Stimulated activated CD4-positive, alpha-beta T cell treated with anti-CD3 and anti-CD28 coated beads, Interleukin-15, amount 100 ng/mL, for 1 hour (primary cell): ENCODE data around the gene RBCK1.
"Not testable (repeated sequence)": the region's sequence is repeated elsewhere in the genome, so short reads cannot be mapped to it uniquely, and the experiment has no call there.

ENCODE experiments used
- DNase-seq, 2 donors: peaks; one replicate each; pipeline ENCODE4 v3.0.0-alpha.2; 2020; ENCODE audit warnings: low read depth in 1 of 2, low spot score in 1 of 2

The RBCK1 gene

DNA sequence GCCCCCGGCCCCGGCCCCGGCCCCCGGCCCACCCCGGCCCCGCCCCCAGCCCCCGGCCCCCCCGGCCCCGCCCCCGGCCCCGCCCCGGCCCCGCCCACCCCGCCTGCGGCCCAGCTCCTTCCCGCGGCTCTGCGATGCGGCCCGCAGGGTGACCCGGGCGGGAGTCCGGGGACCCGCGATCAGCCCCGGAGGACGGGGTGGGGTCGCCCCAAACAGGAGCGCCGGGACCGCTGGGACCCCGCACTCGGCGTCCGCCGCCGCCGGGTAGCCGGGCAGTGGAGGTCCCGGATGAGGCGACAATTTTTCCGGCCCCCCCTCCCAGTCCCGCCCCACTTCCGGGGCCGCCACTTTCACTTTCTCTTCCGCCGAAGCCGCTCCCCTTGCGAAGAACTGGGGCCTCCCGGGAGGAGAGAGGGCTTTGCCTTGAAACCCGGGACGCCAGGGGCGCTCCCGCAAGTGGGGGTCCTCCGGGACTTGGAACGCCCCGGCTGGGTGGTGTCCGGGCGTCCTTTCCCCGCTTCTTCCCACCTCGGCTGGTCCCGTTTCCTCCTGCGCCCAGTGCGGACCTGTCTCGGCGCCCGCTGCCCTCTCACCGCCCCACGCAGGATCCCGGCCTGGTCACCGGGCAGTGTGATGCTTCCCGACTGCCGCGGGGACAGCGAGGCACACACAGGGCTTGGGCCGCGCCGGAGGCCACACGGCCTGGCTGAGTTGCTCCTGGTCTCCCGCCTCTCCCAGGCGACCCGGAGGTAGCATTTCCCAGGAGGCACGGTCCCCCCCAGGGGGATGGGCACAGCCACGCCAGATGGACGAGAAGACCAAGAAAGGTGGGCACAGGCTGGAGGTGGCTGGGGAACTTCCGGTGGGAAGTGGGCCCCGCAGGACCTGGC lies at the start of gene RBCK1:
RBCK1 (plus strand) TSS at position 347 of the 890 bp plus-strand sequence; CDS start at position 806, 459 bp downstream.
- DNase-seq, result peak; percentile 81 to 82

DNA sequence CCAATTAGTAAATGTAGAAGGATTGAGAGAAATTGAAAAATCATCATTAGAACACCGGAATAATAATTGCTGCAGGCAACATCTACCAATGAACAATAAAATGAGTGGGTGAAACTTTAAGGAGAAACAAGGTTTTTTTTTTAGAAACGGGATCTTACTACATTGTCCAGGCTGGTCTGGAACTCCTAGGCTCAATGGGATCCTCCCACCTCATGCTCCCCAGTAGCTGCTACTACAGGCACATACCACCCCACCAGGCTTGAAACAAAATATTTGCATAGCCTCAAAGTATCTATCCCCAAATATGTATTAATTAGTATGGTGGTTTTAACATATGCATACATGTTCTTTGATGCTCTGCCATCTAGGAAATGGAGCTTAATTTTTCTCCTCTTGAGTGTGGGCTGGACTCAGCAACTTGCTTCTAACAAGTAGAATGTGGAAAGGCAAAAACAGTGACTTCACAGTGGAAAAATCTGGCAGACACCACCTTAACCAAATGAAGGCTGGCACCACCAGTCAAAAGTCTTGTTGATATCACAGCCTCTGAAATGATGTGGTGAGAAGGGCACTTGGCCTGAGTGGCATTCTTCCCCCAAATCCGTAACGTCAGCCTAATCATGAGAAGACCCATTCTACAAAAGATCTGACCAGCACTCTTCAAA lies 49.1 kb upstream of the RBCK1 start:
- DNase-seq, result no peak

GRCh38 chr20:361561-361960 lies 46.5 kb upstream of the RBCK1 start:
- DNase-seq, result no peak

DNA sequence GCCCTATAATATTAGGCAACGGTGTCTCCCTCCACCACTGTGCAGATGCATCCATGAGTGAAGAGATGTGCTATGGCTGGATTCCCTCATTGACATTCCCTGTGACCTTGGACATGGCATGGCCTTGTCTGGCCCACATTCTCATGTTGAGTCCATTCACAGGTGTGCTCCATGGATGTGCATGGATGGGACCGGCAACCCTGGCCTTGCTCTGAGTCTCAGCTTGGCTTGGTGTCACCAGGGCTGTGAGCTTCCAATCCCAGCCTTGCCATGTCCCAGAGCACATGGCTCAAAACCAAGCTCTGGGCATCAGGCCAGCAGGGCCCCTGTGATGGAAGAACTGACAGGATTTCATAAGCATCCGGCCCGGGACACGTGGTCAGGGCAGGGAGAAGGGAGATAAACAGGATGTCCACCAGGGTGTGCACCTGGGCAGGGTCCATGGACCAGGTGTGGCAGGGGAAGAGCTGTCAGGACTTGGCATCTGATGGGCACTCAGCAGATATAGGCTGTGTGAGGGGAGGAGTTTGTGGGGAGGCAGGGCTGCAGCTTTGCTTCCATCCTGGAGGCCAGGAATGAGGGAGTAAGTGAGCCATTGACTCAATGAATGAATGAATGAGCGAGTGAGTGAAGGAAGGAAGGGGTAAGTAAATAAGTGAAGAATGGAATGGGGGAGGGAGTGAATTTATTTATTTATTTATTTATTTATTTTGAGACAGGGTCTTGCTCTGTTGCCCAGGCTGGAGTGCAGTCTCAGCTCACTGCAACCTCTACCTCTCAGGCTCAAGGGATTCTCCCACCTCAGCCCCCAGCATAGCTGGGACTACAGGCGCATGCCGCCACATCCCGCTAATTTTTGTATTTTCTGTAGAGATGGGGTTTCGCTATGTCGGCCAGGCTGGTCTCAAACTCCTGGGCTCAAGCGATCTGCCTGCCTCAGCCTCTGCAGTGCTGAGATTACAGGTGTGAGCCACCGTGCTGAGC lies 45.5 kb upstream of the RBCK1 start:
- no peak for DNase-seq

GRCh38 chr20:363319-364078 lies 44.6 kb upstream of the RBCK1 start:
- DNase-seq, result no peak

GRCh38 chr20:364905-365794 lies 42.9 kb upstream of the RBCK1 start:
- no peak for DNase-seq

GRCh38 chr20:366041-366718 lies 41.9 kb upstream of the RBCK1 start:
- no peak for DNase-seq

DNA sequence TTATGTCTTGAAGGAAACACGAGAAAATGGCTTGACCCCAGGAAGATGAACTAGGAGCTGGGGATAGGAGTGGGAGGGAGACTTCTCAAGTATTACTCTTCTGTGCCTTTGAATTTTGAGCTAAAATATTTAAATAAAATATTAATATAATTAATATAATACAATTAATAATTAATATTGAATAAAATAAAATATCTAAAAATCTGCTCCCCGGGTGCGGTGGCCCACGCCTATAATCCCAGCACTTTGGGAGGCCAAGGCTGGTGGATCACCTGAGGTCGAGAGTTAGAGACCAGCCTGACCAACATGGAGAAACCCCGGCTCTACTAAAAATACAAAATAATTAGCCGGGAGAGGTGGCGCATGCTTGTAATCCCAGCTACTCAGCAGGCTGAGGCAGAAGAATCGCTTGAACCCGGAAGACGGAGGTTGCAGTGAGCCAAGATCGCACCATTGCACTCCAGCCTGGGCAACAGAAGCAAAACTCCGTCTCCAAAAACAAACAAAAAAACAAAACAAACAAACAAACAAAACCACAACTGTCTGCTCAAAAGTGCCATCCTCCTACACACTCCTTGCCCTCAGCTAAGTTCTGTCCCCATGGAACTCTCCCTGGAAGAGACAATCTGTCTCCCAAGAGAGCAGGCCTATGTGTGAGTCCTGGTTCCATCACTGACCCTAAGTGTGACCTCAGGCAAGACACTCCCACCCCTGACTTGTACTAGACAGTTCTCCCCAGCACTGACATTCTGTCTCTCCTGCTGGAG lies 41.2 kb upstream of the RBCK1 start:
- no peak for DNase-seq

DNA sequence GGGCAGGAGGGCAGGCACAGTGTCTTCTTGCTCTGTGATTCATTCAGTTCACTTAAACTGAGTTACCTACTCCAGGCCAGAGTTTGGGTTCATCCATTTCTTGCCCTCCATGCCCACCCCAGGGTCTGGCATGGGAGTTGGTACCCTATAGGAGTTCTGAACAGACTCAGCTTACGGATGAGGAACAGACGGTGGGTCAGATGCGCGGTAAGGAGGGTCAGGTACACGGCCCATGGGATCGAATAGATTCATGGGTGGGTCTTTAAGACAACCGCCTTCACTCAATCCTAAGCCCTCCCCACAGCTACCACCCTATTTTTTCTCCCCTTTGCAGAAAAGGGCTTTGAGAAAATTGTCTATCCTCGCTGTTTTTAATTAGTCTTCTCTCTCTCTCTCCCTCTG lies 40.6 kb upstream of the RBCK1 start:
- DNase-seq, result no peak

GRCh38 chr20:368915-369314 lies 39.2 kb upstream of the RBCK1 start:
- DNase-seq, result no peak

DNA sequence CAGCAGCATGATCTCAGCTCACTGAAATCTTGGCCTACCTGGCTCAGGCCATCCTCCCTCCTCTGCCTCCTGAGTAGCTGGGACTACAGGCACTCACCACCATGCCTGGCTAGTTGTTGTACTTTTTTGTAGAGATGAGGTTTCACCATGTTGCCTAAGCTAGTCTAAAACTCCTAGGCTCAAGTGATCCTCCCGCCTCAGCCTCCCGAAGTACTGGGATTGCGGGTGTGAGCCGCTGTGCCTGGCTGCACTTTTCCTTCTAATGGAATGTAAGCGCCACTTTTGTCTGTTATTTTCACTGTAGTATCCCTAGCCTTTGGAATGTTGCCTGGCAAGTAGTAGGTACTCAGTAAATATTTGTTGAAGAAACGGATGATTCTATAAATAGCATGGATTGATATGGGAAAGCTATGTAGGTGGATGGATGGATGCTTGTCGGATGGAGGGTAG lies 37.9 kb upstream of the RBCK1 start:
- no peak for DNase-seq

- DNase-seq, result no peak
Measured at GRCh38 chr20:370977-371754, 36.9 kb upstream of the RBCK1 start.

DNA sequence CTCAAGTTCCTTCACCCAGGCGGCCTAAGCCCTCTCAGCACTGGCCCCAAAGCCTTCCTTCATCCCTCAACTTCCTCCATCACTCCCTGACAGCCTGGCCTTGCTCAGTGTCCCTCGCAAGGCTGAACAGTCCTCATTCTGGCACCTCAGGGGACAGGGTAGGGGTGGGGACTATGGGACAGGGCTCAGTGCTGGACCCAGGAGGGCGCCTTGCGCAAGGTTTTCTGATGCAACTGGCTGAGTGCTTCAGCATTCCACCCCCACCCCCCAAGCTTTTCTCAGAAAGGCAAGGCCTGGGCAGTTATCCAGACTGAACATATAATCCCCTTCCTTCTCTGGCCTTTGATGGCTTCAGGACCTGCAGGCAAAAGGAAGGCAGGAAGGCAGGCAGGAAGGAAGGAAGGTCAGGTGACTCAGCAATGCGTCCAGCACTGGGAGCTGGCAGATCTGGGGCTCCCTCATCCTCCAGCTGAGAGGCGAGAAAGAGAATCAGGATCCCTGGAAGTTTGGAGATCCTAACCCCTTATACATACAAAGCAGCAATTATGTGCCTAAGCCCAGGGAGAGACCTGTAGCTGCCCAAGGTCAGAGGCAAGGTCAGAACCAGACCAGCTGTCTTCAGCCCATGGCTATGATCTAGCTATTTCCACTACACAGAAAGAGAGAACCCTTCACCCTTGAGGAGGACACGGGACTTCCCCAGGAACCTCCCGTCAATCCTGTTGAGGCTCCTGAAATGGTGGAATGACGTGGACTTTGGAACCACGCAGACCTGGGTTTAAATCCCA lies 36.1 kb upstream of the RBCK1 start:
- no peak for DNase-seq

- not testable (repeated sequence) for DNase-seq
Measured at GRCh38 chr20:372543-373082, 35.5 kb upstream of the RBCK1 start.

DNA sequence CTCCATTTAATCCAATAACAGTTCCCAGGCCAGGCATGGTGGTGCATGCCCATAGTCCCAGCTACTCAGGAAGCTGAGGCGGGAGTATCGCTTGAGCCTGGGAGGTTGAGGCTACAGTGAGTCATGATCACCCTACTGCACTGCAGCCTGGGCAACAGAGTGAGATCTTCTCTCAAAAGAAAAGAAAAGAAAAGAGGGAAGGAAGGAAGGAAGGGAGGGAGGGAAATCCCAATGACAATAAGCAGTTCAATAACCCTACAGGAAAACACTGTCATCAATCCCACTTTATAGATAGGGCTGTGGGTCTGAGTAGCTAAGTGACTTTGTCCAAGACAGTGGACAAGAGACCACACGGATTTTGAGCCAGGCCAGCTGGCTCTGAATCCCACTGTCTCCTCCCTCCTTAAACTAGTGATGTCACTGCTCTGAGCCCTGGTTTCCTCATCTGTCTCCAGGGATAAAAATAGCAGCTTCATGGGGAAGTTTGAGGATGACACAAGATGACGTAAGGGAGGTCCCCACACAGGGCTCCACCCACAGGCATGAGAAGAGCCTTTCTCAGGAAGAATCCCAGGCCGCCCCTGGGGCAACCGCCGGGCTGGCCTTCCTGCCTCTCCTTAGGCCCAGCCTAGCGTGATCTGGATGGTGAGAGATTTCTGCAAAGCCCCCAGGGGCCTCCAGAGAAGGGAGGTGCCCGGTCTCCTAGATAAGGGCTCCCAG lies 34.8 kb upstream of the RBCK1 start:
- DNase-seq, result no peak
